GM21723 (cell line): ENCODE data around the gene ADARB2.
A peak's percentile ranks its signal among the peaks of the same experiment; 100 is the strongest.
"Not testable (repeated sequence)": the region's sequence is repeated elsewhere in the genome, so short reads cannot be mapped to it uniquely, and the experiment has no call there.

ENCODE experiments used
- ATAC-seq: cut with Tn5 transposase; IDR thresholded peaks from one replicate; pipeline ENCODE4 v1.9.1; 2021; ENCODE audit warnings: mild to moderate bottlenecking, moderate library complexity; ENCODE audit not compliant: unreplicated experiment

Gene ADARB2

GRCh38 chr10:1552406-1552805 is 184.9 kb downstream of the ADARB2 start:
- ATAC-seq = no peak

- ATAC-seq = no peak
These were observed 185.5 kb downstream of the ADARB2 start for GRCh38 chr10:1551636-1552338.

GRCh38 chr10:1550616-1551015 is 186.7 kb downstream of the ADARB2 start:
- no peak for ATAC-seq

GRCh38 chr10:1550291-1550595 is 187.1 kb downstream of the ADARB2 start:
- ATAC-seq = no peak

- ATAC-seq = no peak
These were observed 187.6 kb downstream of the ADARB2 start for GRCh38 chr10:1549591-1550290.

GRCh38 chr10:1548596-1548995 is 188.7 kb downstream of the ADARB2 start:
- peak; percentile 66 for ATAC-seq

- no peak for ATAC-seq
These were observed 189.2 kb downstream of the ADARB2 start for GRCh38 chr10:1548146-1548545.

GRCh38 chr10:1546431-1547110 is 190.8 kb downstream of the ADARB2 start:
- no peak for ATAC-seq

- no peak for ATAC-seq
These were observed 191.8 kb downstream of the ADARB2 start for GRCh38 chr10:1545524-1545923.

- ATAC-seq = no peak
These were observed 192.4 kb downstream of the ADARB2 start for GRCh38 chr10:1544929-1545328.

- ATAC-seq = no peak
These were observed 193.1 kb downstream of the ADARB2 start for GRCh38 chr10:1544209-1544673.

GRCh38 chr10:1543596-1543995 is 193.7 kb downstream of the ADARB2 start:
- ATAC-seq = no peak

GRCh38 chr10:1542941-1543340 is 194.4 kb downstream of the ADARB2 start:
- ATAC-seq = no peak

GRCh38 chr10:1540144-1540543 is 197.2 kb downstream of the ADARB2 start:
- ATAC-seq = no peak

- no peak for ATAC-seq
These were observed 198.1 kb downstream of the ADARB2 start for GRCh38 chr10:1539216-1539615.

GRCh38 chr10:1538531-1539061 is 198.7 kb downstream of the ADARB2 start:
- no peak for ATAC-seq

- no peak for ATAC-seq
These were observed 199.2 kb downstream of the ADARB2 start for GRCh38 chr10:1538121-1538520.

GRCh38 chr10:1537449-1537848 is 199.9 kb downstream of the ADARB2 start:
- not testable (repeated sequence) for ATAC-seq

GRCh38 chr10:1536341-1536740 is 201.0 kb downstream of the ADARB2 start:
- no peak for ATAC-seq

- no peak for ATAC-seq
These were observed 201.9 kb downstream of the ADARB2 start for GRCh38 chr10:1535301-1535965.

- no peak for ATAC-seq
These were observed 202.5 kb downstream of the ADARB2 start for GRCh38 chr10:1534820-1535219.
